Ectodermal cell (in vitro differentiated cells): ENCODE results near the gene PNMA8A. TPM values are rescaled to one million over a fixed set of nuclear protein-coding genes. Genes with fewer than 3 reads are reported as not detected.

Experiments used
- H3K27ac ChIP-seq: 2 replicates; pipeline ENCODE4 v1.7.0; 2013; ENCODE audit warnings: mild to moderate bottlenecking, low read depth, low read length; ENCODE audit not compliant: insufficient read depth, poor library complexity, severe bottlenecking
- H3K27me3 ChIP-seq: 2 replicates; pipeline ENCODE4 v1.7.0; 2013; ENCODE audit warnings: mild to moderate bottlenecking, low read length; ENCODE audit not compliant: insufficient read depth, control insufficient read depth, poor library complexity, severe bottlenecking
- H3K36me3 ChIP-seq: one replicate; pipeline ENCODE4 v1.7.0; 2013; ENCODE audit warnings: low read length; ENCODE audit not compliant: control insufficient read depth, insufficient read depth
- H3K4me1 ChIP-seq: one replicate; pipeline ENCODE4 v1.7.0; 2013; ENCODE audit warnings: low read length; ENCODE audit not compliant: control insufficient read depth, insufficient read depth
- H3K4me3 ChIP-seq: 2 replicates; pipeline ENCODE4 v1.7.0; 2013; ENCODE audit warnings: low read depth, low read length, control low read depth; ENCODE audit not compliant: insufficient read depth
- H3K9me3 ChIP-seq: 2 replicates; pipeline ENCODE4 v1.7.0; 2013; ENCODE audit warnings: mild to moderate bottlenecking, low read length, moderate library complexity; ENCODE audit not compliant: control insufficient read depth
- WGBS, 2 experiments: methylation state at CpG; one replicate each; pipeline ENCODE4 v1.1.7; 2013; ENCODE audit warnings: missing lambda C conversion rate in 2 of 2; 5-methylcytosine and 5-hydroxymethylcytosine counted together
- polyA plus RNA-seq, 4 experiments: library from polyadenylated mRNA; stranded (reverse); fragments of 50-300 nt; gene quantifications; one replicate each; pipeline ENCODE4 v1.2.3, GENCODE V29; 2013

The PNMA8A gene, protein sequence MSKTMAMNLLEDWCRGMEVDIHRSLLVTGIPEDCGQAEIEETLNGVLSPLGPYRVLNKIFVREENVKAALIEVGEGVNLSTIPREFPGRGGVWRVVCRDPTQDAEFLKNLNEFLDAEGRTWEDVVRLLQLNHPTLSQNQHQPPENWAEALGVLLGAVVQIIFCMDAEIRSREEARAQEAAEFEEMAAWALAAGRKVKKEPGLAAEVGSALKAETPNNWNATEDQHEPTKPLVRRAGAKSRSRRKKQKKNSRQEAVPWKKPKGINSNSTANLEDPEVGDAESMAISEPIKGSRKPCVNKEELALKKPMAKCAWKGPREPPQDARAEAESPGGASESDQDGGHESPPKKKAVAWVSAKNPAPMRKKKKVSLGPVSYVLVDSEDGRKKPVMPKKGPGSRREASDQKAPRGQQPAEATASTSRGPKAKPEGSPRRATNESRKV
- polyA plus RNA-seq (2013, experiment 1 of 4): 55.7 TPM
- polyA plus RNA-seq (2013, experiment 2 of 4): 54.7 TPM
- polyA plus RNA-seq (2013, experiment 3 of 4): 45.9 TPM
- 49.4 TPM for polyA plus RNA-seq (2013, experiment 4 of 4)

DNA sequence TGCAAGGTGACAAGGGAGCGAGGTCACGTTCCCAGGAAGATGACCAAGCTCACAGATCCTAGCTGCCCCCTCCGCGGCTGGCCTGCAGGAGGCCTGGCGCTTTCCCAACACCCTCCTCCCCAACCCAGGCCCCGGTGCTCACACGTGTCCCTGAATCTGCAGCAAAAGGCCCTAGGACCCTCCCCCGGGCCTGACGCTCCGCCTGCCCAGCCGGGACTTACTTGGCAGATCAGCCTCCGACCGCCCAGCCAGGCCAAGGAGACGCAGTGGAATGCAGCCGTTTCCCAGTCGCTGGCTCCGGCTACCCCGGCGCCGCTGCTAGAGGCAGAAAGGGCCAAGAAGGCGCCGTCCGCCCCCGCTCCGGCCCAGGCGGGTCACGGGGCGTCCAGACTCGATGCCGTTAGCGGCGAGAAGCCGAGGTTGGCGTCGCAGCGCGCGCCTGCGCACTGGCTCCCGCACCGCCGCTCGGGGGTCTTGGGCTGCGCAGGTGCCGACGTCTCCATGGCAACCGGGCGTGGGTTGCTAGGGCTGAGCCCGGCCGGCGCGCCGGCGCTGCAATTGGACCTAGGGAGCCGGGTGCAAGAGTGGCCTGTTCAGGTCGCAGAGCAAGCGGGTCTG is at the start of gene PNMA8A:
Gene PNMA8A (minus strand): TSS at position 448 of the 618 bp plus-strand sequence. CDS start 528 bp downstream, outside the sequence.
- 1 to 2% methylated on average over 57 of the region's 57 CpGs for WGBS, 2 experiments
- H3K36me3 ChIP-seq: peaks cover 9% of the 10 kb centered on the region
- peak within 1 kb of the TSS; percentile 72 for H3K27ac ChIP-seq
- H3K4me1 ChIP-seq: peaks cover 5% of the 10 kb centered on the region
- H3K4me3 ChIP-seq: peak within 1 kb of the TSS; percentile 79
- H3K9me3 ChIP-seq: no peaks in the 10 kb centered on the region
- no peaks in the 10 kb centered on the region for H3K27me3 ChIP-seq

DNA sequence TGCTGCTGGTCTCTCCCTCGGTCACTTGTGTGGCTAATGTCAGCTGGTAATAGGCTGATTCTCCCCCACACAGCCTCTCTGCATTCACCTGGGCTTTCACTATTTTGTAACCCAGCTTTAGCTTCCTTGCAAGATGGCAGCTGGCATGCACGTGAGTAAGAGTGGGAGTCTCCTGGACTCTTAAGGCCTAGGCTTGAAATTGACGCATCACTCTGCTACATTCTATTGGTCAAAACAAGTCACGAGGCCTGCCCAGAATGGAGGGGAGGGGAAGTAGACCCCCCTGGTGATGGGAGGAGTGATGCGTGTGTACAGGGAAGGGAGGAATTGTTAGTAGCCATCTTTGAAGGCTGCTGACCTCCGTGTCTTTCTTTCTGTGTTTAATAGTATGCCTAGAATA is 49.3 kb upstream of the PNMA8A start:
- no peaks in the 10 kb centered on the region for H3K9me3 ChIP-seq
- no peaks in the 10 kb centered on the region for H3K36me3 ChIP-seq
- no peak overlapping the region for H3K27ac ChIP-seq
- 79 to 85% methylated on average over 5 of the region's 6 CpGs for WGBS, 2 experiments
- no peaks in the 10 kb centered on the region for H3K27me3 ChIP-seq
- no peak overlapping the region for H3K4me3 ChIP-seq
- H3K4me1 ChIP-seq: no peaks in the 10 kb centered on the region

DNA sequence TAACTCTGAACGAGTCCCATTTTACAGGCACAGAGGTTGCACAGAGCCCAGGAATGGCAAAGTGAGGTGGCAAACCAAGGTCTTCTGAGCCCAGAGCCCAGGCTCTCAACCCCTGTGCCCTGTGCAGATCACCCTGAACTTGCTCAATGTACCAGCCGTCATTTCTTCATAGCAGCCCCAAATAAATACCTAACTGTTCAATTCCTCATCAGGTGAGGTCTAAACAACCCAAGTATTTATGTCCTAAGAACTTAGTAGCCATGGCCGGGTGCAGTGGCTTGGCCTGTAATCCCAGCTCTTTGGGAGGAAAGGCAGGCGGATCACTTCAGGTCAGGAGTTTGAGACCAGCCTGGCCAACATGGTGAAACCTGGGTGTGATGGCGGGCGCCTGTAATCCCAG is 46.1 kb upstream of the PNMA8A start:
- Histone ChIP-seq H3K9me3 (no peaks in the 10 kb centered on the region), H3K4me1 (no peaks in the 10 kb centered on the region), H3K36me3 (no peaks in the 10 kb centered on the region), H3K27ac (no peak overlapping the region), H3K27me3 (no peaks in the 10 kb centered on the region), H3K4me3 (no peak overlapping the region)
- 89 to 93% methylated on average over 6 of the region's 6 CpGs for WGBS, 2 experiments

DNA sequence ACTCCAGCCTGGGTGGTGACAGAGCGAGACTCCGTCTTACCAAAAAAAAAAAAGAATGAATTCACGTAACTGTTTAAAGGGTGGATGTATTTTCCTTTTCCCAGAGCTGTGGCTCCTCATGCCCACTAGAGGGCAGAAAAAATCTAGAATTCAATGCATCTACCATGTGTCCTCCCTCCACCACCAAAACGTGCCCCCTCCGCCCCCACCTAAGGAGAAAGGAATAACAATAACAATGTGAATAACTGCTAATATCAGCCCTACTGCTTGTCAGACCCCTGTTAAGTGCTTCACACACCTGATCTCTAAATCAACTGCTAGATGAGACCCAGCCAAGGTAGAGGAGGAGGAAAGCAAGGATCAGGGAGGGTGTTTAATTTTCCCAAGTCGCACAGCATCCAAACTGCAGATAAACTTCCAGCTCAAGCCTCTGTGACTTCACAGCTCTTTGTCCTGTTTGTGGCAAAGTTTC is 44.6 kb upstream of the PNMA8A start:
- 37 to 54% methylated on average over 5 to 6 of the region's 6 CpGs for WGBS, 2 experiments
- Histone ChIP-seq H3K27ac (no peak overlapping the region), H3K4me3 (no peak overlapping the region), H3K36me3 (no peaks in the 10 kb centered on the region), H3K27me3 (no peaks in the 10 kb centered on the region), H3K9me3 (no peaks in the 10 kb centered on the region), H3K4me1 (no peaks in the 10 kb centered on the region)

DNA sequence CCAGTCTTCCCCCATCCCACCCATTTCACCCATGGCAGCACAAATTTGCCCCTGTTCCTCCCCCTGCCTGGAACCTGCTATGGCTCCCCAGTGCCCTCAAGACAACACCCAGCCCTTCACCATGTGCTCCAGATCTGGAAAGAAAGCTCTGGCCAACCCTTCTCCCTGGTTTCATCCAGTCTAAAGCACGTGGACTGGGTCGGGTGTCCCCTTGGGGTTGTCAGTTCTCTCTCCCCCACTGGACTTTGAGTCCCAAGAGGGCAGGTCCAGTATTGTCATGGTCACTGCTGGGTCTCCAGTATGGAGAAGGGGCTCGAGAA is 43.9 kb upstream of the PNMA8A start:
- Histone ChIP-seq H3K27ac (no peak overlapping the region), H3K4me1 (no peaks in the 10 kb centered on the region), H3K9me3 (no peaks in the 10 kb centered on the region), H3K36me3 (no peaks in the 10 kb centered on the region), H3K27me3 (no peaks in the 10 kb centered on the region), H3K4me3 (no peak overlapping the region)
- WGBS, 2 experiments: 80 to 83% methylated on average over 3 of the region's 3 CpGs

DNA sequence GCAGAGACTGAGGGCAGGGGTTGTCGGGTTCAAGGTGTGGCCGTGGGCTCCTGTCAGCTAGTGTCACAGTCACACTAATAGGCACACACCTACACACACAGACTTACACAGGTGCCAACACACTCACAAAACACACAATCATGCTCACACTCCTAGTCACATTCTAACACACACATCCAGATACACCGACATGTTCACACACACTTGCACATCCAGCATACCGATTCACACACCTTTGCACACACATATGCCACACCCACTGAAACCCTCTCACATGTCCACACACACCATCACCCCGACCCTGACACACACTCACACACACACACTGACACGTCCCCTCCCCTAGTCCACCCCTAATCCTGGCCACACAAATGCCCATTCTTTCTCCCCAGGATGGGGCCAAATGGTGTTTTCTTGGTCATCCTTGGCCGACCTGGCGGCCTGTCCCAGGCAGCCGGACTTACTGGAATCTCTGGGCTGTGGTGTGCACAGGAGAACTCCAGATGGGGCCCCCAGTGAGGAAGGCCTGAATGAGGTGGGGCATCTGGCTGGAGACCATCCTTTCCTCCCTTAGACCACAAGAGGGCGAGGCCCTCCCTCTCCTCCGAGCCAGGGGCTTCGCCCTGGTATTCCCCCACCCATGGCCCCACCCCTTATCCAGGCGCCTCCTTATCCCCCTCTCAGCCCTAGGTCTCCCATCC is 43.4 kb upstream of the PNMA8A start:
- WGBS, 2 experiments: 76 to 78% methylated on average over 13 of the region's 13 CpGs
- Histone ChIP-seq H3K9me3 (no peaks in the 10 kb centered on the region), H3K36me3 (no peaks in the 10 kb centered on the region), H3K4me3 (no peak overlapping the region), H3K4me1 (no peaks in the 10 kb centered on the region), H3K27ac (no peak overlapping the region), H3K27me3 (no peaks in the 10 kb centered on the region)

DNA sequence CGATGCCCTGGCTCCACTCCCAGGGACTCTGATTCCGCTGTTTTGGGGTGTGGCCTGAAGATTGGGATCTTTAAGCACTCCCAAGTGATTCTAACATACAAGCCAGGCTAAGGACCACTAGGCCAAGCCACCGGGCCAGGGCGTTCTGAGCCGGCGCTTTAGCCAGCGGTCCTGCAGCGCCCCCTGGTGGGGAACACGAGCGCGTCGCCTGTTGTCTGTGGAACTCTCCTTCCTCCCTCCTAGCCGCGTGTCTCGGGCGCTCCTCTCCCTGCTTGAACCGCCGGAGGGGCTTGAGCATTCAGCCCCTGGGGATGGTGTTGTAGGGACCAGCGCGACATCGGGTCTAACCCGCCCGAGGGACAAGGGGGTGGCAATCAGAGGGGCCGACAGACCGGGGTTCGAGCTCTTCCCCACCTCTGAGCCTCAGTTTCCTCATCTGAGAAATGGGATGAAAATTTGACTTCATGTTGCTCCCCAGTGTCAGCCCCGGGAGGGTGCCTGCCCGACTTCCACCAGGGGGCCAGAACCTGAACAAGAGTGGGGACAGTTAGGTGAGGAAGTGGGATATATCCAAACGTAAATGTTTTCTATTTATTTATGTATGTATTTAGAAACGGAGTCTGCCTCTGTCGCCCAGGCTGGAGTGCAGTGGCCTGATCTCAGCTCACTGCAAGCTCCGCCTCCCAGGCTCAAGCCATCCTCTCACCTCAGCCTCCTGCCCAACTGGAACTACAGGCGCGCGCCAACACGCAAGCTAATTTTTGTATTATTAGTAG is 42.3 kb upstream of the PNMA8A start:
- H3K27me3 ChIP-seq: no peaks in the 10 kb centered on the region
- H3K27ac ChIP-seq: no peak overlapping the region
- no peaks in the 10 kb centered on the region for H3K4me1 ChIP-seq
- no peaks in the 10 kb centered on the region for H3K9me3 ChIP-seq
- whole genome bisulfite sequencing, 2 experiments: 31 to 33% methylated on average over 36 of the region's 36 CpGs
- H3K4me3 ChIP-seq: no peak overlapping the region
- no peaks in the 10 kb centered on the region for H3K36me3 ChIP-seq

DNA sequence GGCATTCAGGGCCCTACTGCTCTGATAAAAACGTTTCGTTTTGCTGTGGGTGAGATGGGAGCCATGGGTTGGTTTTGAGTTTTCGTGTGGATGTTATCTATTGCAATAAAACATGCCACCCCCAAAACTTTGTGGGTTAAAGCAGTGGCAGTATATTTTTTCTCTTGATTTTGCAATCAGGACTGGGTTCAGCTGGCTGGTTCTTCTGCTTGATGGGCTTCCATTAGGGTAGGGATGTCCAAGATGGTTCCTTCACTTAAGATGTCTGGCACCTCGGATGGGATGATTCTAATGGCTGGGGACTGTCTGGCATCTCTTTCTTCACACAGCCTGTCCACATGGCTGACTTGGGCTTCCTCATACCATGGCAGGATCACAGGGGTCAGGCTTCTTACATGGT is 39.9 kb upstream of the PNMA8A start:
- H3K4me3 ChIP-seq: no peak overlapping the region
- no peak overlapping the region for H3K27ac ChIP-seq

DNA sequence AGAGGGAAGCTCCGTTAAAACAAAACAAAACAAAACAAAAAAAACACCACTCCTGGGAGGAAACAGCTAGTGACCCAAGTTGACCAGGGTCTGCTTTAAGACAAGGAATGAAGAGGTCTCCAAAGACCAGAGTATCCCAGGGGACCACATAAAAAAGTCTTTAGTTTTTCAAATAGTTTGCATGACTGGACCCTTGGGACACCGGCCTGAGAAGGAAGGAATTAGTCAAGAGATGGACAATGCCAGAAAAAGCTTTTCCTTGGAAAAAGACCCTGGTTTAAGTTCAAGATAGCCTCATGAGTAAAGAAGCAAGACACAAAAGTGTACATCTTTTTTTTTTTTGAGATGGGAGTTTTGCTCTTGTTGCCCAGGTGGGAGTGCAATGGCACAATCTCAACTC is 36.8 kb upstream of the PNMA8A start:
- Histone ChIP-seq H3K9me3 (no peaks in the 10 kb centered on the region), H3K36me3 (no peaks in the 10 kb centered on the region), H3K27ac (no peak overlapping the region), H3K27me3 (no peaks in the 10 kb centered on the region), H3K4me3 (no peak overlapping the region), H3K4me1 (peaks cover 4% of the 10 kb centered on the region)
- WGBS, 2 experiments: 89 to 98% methylated on average over 2 of the region's 2 CpGs

More for the DNA sequence above, 39.9 kb upstream of the PNMA8A start:
- Histone ChIP-seq H3K4me1 (no peaks in the 10 kb centered on the region), H3K9me3 (no peaks in the 10 kb centered on the region), H3K36me3 (no peaks in the 10 kb centered on the region), H3K27me3 (no peaks in the 10 kb centered on the region)
- WGBS, 2 experiments: 83 to 86% methylated on average over 4 of the region's 4 CpGs
